GM19328 (cell line): ENCODE data around the gene ROBO1.

Experiments used
- ATAC-seq: cut with Tn5 transposase; IDR thresholded peaks from one replicate; pipeline ENCODE4 v1.9.1; 2021; ENCODE audit warnings: mild to moderate bottlenecking, moderate library complexity; ENCODE audit not compliant: unreplicated experiment

Gene ROBO1

DNA sequence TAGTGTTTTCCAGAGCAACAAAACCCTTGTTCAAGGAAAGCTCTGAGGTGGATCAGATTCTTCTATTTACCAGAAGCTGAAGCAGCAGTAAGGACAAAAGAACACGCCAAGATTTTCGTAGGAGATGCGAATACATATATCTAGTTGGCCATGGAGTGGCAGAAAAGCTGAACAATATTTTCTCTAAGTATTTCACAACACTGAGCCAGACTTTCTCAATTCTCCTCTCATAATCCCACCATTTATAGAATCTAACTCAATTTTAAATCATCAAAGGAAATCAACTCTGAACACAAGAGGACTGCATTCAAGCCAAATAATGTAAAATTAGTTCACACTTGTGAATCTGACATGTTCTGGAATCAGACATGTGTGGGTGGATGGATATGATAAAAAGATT is 775.0 kb downstream of the ROBO1 start:
- no peak for ATAC-seq

- ATAC-seq: no peak
Measured at GRCh38 chr3:78992400-78992799, 775.4 kb downstream of the ROBO1 start.

DNA sequence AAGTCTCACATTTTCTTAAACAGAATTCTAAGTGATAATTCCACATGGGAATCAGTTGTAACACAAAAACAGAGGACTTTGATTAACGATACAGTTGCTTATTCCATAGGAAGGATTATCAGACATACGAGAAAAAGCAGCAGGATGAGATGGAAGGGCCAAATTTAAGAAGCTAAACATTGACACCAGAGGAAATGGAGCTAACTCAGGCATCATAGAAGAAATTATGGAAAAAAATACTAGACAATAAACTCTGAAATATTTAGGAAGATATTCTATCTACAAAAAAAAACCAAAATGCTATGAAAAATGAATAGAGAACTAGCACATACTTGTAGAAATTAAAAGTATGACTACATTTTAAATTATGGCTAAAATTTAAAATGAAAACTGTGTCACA is 776.1 kb downstream of the ROBO1 start:
- ATAC-seq: no peak

DNA sequence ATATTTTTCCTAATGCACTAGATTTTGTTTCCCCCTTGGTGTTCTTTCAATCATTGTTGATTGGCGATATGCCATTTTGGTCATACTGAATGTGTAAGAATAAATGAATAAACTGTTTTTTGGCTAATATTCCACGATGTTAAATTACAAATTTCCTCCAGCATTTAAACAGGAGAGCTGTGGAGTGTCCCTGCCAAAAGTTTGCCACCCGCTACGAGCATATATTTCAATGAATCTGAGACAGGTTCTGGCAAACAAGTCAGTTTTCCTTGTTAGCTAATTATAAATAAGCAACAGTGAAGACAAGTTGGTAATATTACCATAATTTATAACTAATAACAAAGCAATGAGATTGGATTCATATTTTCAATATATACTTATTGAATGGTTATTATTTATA is 777.6 kb downstream of the ROBO1 start:
- no peak for ATAC-seq

GRCh38 chr3:78988324-78988723 is 779.5 kb downstream of the ROBO1 start:
- ATAC-seq: no peak

DNA sequence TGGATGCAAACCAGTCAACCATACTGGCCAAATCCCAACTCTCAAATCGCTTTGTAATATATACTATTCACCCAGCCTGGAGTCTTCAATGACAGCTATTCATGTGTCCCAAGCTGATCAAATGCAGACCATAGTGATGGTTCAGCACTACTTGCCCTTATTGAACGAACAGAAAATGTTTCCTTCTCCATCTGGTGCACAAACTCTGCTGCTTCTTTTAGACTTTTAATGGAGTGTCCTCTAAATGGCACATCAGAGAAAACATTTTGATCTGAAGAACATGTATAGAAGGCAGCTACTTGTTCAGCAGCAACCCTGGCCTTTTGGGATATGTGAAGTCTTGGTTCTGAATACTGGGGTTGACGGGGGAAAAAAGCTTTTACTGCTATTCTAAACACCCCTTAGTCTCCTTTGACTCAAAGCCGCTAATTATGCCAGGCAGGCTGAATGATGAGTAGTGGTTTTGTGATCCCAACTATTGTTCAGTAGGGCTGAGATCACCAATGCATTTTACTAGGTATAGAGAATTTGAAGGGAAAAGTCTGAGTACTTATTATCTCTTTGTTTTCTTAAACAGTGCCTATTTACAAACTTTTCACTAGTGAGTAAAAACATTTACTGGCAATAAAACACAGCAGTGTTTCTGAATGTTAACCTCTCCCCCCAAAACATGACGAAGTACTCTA is 781.2 kb downstream of the ROBO1 start:
- ATAC-seq: no peak

- ATAC-seq: no peak
Measured at GRCh38 chr3:78985981-78986380, 781.8 kb downstream of the ROBO1 start.

DNA sequence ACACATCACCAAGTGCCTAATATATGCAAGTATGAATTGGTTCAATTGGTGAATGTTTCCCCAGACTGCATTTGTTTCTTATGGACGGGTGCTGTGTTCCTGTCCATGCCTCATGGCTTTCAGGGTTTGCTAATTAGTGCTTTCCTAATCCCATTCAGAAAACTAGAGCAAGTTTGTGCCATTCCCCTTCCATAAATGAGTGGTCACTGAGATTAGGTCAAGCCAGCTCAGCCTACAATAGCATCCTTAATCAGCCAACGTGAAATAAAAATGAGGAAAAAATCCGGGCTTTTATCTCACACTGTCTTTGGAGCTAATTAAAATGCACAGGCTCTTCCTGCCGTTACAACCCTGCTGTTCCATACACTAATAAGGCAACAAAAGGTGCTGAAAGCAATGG is 788.8 kb downstream of the ROBO1 start:
- no peak for ATAC-seq

DNA sequence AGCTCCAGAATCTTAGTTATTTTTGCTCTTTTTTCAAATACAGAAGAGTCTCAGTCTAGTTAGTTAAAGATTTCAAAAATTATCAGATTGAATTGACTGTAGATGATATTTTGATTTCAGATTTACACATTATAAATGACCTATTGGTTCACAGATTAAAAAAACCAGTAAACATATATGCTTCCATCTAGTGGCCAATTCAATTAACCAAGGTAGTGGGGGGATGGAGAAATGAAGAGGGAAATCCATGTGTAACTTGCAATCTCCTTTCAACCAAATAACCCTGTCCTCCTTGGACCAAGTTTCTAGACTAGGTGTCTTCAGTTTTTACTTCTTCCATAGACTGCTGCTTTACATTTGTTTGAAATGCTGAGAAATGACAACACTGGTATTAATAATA is 789.8 kb downstream of the ROBO1 start:
- no peak for ATAC-seq

- ATAC-seq: no peak
Measured at GRCh38 chr3:78977073-78977472, 790.7 kb downstream of the ROBO1 start.

DNA sequence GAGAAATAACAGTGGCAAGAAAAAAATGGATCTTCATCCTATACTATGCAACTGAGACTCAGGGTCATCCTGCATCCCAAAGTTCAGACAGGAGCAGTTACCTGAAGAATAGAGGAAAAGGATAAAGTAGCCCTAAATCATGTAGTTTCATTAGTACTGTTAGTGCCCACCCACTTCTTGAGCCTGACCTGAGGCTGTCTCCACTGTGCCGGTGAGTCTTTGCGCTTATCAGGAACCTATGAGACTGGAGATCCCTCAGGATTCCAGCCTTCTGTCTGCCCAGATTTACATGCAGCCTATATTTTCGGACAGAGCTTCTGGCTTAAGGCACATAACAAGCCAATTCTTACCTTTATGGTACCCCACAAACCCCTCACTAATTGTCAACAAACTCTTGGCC is 791.6 kb downstream of the ROBO1 start:
- no peak for ATAC-seq

GRCh38 chr3:78974181-78974790 is 793.5 kb downstream of the ROBO1 start:
- ATAC-seq: no peak

DNA sequence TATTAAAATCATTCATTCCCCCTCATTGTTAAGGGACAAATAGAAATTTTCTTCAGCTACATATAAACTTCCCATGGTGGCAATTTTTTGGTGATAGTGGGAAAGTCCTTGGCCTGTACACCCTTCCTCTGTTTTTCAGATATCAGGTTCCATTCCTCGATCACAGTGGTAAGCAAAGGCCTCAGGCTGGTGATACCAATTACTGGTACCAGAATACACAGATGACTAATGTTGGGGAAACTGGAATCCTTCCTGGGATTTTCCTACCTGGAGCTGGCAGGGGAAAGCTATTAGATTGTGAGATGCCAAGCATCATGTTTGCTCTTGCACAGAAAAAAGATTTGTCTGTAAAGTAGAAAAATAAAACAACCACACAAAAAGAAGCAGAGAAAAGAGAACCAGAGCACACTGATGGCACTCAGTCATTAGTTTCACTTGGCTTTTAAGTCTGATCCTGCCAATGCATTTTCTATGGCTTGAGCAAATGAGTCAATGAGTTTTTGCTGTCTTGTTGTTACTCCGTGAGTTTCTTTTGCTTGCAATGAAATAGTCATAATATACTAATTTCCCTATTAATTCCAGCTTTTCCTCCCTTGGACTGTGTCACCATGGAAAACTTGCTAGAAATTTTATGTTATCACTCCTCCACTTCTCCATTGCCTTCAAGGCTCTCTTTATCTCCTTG is 795.0 kb downstream of the ROBO1 start:
- no peak for ATAC-seq

DNA sequence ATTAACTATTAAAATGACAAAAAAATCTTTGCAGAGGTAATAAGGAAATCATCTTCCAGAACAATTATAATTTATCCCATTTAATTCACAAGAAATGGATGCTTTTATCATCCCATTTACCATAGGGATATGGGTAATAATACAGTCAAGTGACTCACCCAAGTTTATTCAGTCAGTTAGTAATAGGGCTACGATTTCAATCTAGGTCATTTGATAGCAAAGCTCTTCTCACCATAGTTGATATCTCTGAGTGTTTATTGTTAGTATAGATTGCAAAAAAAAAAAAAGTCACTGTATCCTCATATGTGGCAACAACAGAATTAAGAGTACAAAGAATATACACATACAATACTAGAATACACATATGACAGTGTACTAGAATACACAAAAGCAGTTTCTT is 797.1 kb downstream of the ROBO1 start:
- no peak for ATAC-seq

GRCh38 chr3:78969483-78969882 is 798.3 kb downstream of the ROBO1 start:
- ATAC-seq: no peak

DNA sequence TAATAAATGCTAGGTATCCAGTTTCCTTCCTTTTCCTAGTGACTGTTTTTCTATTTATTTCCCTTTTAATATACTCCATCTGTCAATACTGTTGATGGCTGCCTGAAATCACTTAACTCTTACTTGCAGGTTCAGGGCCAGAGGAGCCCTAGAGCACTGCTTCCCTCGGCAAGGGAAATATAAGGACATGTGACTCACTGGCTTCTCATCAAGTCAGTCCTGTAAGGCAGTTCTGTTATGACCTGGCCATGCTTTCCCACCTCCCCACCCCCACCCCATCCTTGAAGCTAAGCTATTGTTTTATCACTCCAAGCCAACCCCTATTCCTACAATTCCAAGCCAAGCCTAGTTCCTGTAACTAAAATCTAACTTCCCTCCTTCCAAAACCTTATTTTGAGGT is 800.7 kb downstream of the ROBO1 start:
- no peak for ATAC-seq

DNA sequence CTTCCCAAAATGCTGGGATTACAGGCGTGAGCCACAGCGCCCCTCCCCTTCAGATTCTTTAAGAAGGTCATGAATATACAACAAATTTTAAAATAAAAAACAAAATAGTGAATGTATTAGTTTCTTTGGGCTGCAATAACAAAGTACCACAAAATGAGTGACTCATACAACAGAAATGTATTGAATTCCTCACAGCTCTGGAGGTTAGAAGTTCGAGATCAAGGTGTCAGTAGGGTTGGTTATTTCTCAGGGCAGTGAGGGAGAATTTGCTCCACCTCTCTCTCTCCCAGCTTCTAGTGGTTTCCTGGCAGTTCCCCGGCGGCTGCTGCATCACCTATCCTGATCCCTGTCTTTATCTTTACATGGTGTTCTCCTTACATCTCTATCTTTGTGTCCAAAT is 804.0 kb downstream of the ROBO1 start:
- no peak for ATAC-seq

GRCh38 chr3:78957456-78957855 is 810.3 kb downstream of the ROBO1 start:
- ATAC-seq: no peak

DNA sequence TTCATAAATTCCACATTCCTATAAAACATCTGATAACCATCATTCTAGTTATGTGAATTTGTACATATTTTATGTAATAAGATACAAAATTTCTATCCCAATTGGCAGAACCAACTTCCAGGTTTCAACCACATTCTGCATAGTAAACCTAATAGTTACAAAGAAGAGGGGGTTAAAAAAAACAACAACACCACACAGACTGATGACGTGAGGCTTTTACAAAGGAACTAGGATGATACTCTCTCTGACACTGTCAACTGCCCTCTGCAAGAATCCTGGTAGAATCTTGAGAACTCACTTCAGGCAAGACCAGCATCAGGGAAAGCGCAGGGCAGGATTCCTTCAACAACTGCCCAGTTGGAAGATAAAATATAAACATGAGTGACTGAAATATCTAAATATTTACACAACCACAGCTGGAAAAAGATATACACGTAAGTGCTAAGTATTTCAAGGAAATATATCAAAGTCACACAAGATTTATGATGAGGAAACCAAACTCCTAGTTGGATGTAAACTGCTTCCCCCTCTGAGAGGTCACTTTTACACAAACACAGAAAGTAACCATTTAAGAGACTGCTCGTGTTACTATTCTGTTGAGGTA is 816.4 kb downstream of the ROBO1 start:
- ATAC-seq: no peak

- no peak for ATAC-seq
Measured at GRCh38 chr3:78941587-78941986, 826.2 kb downstream of the ROBO1 start.

GRCh38 chr3:78940626-78941025 is 827.2 kb downstream of the ROBO1 start:
- ATAC-seq: no peak

- ATAC-seq: no peak
Measured at GRCh38 chr3:78940128-78940527, 827.7 kb downstream of the ROBO1 start.
